Immature natural killer cell (primary cell): ENCODE data around the gene RAPGEF2. TPM values are rescaled to one million over a fixed set of nuclear protein-coding genes. Genes with fewer than 3 reads are reported as not detected.
"Not testable (repeated sequence)": the region's sequence is repeated elsewhere in the genome, so short reads cannot be mapped to it uniquely, and the experiment has no call there.

ENCODE experiments used
- DNase-seq, 3 donors: peaks; one replicate each; pipeline ENCODE4 v3.0.0; 2022; ENCODE audit warnings: mixed read lengths in 1 of 3
- H3K27ac Mint-ChIP-seq, 6 donors: one replicate each; pipeline ENCODE4 v1.8.0; 2020; ENCODE audit warnings: mixed read lengths in 6 of 6, mild to moderate bottlenecking in 5 of 6, inconsistent platforms in 4 of 6, moderate library complexity in 3 of 6
- H3K27me3 Mint-ChIP-seq, 3 donors: one replicate each; pipeline ENCODE4 v1.8.0; 2020 to 2021; ENCODE audit warnings: low read depth in 3 of 3, mild to moderate bottlenecking in 3 of 3, mixed read lengths in 3 of 3, moderate library complexity in 3 of 3, inconsistent platforms in 1 of 3
- H3K36me3 Mint-ChIP-seq, 3 donors: one replicate each; pipeline ENCODE4 v1.8.0; 2020; ENCODE audit warnings: mixed read lengths in 3 of 3, inconsistent platforms in 2 of 3, mild to moderate bottlenecking in 2 of 3
- H3K4me1 Mint-ChIP-seq, 2 donors: one replicate each; pipeline ENCODE4 v1.8.0; 2020; ENCODE audit warnings: inconsistent platforms in 2 of 2, mild to moderate bottlenecking in 2 of 2, mixed read lengths in 2 of 2, moderate library complexity in 1 of 2
- H3K4me3 Mint-ChIP-seq, 5 donors: one replicate each; pipeline ENCODE4 v1.8.0; 2020; ENCODE audit warnings: mild to moderate bottlenecking in 5 of 5, mixed read lengths in 5 of 5, inconsistent platforms in 3 of 5, moderate library complexity in 3 of 5
- H3K9me3 Mint-ChIP-seq, 6 donors: one replicate each; pipeline ENCODE4 v1.8.0; 2020; ENCODE audit warnings: mild to moderate bottlenecking in 6 of 6, mixed read lengths in 6 of 6, inconsistent platforms in 4 of 6, moderate library complexity in 3 of 6
- polyA plus RNA-seq, 3 donors: library from polyadenylated mRNA; unstranded; fragments of 300-500 nt; fragmentation: Illumina TruSeq; gene quantifications; one replicate each; pipeline ENCODE4 v1.2.3, GENCODE V29; 2021

RAPGEF2 gene
- polyA plus RNA-seq, 3 donors from 2014 or later: 0.22 to 1.7 (median 0.46) TPM

DNA sequence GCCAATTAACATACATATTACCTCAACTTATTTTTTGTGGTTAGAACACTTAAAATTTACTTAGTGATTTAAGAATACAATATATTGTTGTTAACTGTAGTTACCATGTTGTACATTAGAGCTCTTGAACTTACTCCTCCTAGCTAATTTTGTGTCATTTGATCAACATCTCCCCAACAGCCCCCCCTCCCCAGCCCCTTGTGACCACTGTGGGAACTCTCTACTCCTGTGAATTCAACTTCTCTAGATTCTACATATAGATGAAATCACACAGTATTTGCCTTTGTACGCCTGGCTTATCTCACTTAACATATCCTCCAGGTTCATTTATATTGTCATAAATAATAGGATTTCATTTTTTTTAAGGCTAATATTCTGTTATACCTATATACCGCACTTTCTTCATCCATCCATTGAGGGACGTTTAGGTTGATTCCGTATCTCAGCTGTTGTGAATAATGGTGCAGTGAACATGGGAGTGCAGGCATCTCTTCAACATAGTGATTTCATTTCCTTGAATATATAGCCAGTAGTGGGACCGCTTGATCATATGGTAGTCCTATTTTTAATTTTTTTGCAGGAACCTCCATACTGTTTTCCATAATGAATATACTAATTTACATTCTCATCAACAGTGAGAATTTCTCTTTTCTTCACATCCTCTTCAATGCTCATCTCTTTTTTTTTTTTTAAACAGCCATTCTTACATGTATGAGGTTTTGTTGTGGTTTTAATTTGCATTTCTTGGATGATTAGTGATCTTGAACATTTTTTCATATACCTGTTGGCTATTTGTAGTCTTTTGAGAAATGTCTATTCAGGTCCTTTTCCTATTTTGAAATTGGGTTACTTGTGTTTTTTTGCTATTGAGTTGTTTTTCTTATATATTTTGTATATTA, 66.8 kb downstream of the RAPGEF2 start:
- no peak for DNase-seq
- Mint-ChIP-seq H3K27ac (no peak overlapping the region), H3K4me3 (no peak overlapping the region), H3K4me1 (peaks cover 8 to 9% of the 10 kb centered on the region in 2 donors), H3K27me3 (peaks cover 0 to 7% (median 3%) of the 10 kb centered on the region in 3 donors), H3K36me3 (no peaks in the 10 kb centered on the region), H3K9me3 (no peaks in the 10 kb centered on the region)

DNA sequence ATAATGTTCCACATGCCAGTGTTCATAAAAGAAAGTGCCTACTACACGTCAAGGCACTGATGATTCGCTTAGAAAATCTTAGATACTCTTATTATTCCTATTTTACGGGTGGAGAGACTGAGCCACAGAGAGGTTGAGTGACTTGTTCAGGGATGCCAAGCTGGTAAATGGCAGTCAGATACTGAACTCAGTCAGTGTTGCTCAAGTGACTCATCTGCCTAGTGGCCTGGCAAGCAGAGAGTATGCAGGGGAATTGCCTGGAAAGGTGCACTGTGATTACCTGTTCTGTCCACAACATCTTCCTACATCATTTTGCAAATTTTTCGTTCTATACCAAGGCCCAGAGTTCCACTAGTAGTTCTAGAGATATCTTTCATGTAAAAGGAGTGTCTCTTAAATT, 68.4 kb downstream of the RAPGEF2 start:
- Mint-ChIP-seq H3K9me3 (no peaks in the 10 kb centered on the region), H3K36me3 (no peaks in the 10 kb centered on the region), H3K27ac (no peak overlapping the region), H3K4me1 (peaks cover 18 to 22% of the 10 kb centered on the region in 2 donors), H3K27me3 (peaks cover 0 to 7% (median 3%) of the 10 kb centered on the region in 3 donors), H3K4me3 (no peak overlapping the region)
- DNase-seq: no peak

DNA sequence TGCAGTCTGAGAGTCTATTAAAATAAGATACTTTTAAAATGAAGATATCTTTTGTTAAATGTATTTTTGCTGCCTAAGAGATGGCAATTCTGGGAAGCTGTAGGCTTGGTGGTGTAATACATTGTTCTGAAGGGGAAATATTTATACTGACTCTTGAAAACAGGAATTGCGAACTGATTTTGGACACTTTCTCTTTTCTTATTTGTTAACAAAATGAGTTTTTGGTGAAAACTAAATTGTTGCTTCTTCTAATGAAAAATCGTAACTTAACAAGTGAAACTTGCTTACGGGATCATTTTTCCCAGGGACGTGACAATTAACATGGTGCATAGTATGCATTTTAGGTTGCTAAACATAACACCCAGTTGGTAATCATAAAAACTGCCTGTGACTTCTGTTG, 71.0 kb downstream of the RAPGEF2 start:
- DNase-seq: no peak
- Mint-ChIP-seq H3K4me1 (peaks cover 10 to 15% of the 10 kb centered on the region in 2 donors), H3K4me3 (no peak overlapping the region), H3K36me3 (no peaks in the 10 kb centered on the region), H3K27me3 (peaks cover 0 to 11% (median 3%) of the 10 kb centered on the region in 3 donors), H3K9me3 (no peaks in the 10 kb centered on the region), H3K27ac (no peak overlapping the region)

DNA sequence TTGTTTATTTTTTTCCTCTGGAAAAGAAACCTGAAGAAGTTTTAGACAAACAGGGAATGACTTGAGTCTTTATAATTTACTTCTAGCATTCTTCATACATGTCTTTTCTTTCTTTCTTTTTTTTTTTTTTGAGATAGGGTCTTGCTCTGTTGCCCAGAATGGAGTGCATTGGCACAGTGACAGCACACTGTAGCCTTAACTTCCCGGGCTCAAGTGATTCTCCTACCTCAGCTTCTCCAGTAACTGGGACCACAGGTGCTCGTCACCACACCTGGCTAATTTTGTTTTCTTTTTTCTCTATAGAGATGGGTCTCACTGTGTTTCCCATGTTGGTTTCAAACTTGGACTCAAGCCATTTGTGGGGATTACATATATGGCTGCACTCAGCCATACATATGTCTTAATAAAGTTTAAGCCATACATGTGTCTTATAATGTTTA, 71.8 kb downstream of the RAPGEF2 start:
- Mint-ChIP-seq H3K4me1 (peaks cover 14 to 23% of the 10 kb centered on the region in 2 donors), H3K9me3 (no peaks in the 10 kb centered on the region), H3K27me3 (peaks cover 0 to 11% (median 3%) of the 10 kb centered on the region in 3 donors), H3K36me3 (no peaks in the 10 kb centered on the region), H3K27ac (no peak overlapping the region), H3K4me3 (no peak overlapping the region)
- DNase-seq: no peak

- peak; percentile 55 to 71 (median 62) for DNase-seq
- Mint-ChIP-seq H3K4me3 (peak overlapping the region in 1 of 5 donors; percentile 7), H3K9me3 (no peaks in the 10 kb centered on the region), H3K27ac (no peak overlapping the region), H3K36me3 (no peaks in the 10 kb centered on the region), H3K4me1 (peaks cover 20 to 30% of the 10 kb centered on the region in 2 donors), H3K27me3 (peaks cover 0 to 11% (median 3%) of the 10 kb centered on the region in 3 donors)
These were observed 72.5 kb downstream of the RAPGEF2 start for GRCh38 chr4:159175085-159175988.

DNA sequence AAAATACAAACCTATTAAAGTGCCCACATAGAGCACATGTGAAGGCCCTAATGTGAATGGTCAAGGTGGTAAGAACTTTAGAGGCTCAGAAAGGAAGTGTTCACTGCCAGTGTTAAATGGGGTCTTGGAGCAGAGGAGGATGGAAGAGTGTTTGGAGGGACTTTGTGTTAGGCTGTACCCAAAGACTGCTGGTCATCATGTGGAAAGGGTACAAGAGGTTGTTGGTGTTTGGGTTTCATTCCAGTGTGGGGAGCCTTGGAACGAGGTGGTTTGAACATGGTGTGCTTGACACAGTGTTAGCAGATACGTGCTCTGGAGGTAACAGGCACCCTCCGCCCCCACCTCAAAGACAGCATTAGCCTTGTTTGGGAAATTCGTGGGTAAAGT, 73.1 kb downstream of the RAPGEF2 start:
- no peaks in the 10 kb centered on the region for H3K9me3 Mint-ChIP-seq
- H3K36me3 Mint-ChIP-seq: no peaks in the 10 kb centered on the region
- no peak overlapping the region for H3K4me3 Mint-ChIP-seq
- peaks cover 20 to 31% of the 10 kb centered on the region in 2 donors for H3K4me1 Mint-ChIP-seq
- peaks cover 0 to 9% (median 3%) of the 10 kb centered on the region in 3 donors for H3K27me3 Mint-ChIP-seq
- no peak overlapping the region for H3K27ac Mint-ChIP-seq
- no peak for DNase-seq

DNA sequence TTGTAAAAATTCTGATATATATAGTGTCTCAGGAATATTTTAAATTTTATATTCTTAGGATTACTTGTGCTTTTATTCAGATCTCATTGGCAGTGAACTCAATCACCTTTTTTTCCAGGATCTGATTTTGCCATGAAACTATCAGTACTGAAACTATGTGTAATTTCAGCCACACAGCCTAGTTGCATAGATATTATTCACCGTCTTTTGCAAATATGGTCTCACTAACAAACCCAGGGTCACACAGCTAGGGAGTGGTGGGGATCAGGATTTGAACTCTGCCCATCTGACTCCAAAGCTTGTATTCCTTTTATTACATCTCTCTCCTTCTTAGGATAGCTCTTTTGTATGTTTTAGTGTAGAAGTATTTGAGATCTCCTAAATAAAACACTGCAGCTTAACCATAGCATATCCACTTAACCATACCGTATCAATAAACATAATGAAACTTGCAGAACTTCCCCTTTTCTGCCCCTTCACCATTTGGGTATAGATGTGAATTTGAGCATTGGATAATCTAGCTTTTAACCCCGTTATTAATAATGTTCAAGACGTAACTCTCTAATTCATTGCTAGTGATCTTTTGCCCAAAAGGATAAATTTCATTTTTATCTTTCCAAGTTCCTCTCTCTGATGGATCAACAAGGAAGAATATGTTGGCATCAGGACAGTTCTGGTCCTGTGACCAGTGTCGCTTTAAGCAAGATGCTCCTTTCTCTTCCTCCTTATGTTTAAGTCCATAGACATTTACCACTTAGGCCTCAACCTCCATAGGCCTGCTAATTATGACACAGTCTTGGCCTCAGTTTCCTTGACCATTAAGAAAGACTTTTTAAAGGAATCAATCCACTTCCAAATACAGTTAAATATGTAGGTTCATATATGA, 74.6 kb downstream of the RAPGEF2 start:
- no peak for DNase-seq
- H3K4me3 Mint-ChIP-seq: no peak overlapping the region
- no peaks in the 10 kb centered on the region for H3K9me3 Mint-ChIP-seq
- no peaks in the 10 kb centered on the region for H3K36me3 Mint-ChIP-seq
- peaks cover 20 to 31% of the 10 kb centered on the region in 2 donors for H3K4me1 Mint-ChIP-seq
- no peak overlapping the region for H3K27ac Mint-ChIP-seq
- peaks cover 0 to 8% (median 0%) of the 10 kb centered on the region in 3 donors for H3K27me3 Mint-ChIP-seq

DNA sequence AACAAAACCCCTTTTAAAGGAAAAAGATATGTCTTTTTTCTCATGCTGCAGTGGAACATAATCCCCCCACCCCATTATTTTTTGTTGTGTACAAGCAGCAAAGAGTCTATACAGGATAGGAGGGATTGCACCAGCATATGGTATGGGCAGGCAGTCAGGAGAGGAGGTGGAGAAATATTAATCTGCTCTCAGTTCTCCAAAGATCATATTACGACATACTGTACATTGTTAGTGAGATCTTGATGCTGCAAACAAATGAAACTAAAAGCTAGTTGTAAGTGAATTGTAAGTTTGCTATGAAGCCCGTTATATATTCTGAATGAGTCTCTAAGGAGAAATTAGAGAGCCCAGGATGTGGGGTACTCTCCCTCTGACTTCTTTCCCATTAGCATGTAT, 75.3 kb downstream of the RAPGEF2 start:
- H3K36me3 Mint-ChIP-seq: no peaks in the 10 kb centered on the region
- no peak for DNase-seq
- H3K4me3 Mint-ChIP-seq: no peak overlapping the region
- no peak overlapping the region for H3K27ac Mint-ChIP-seq
- no peaks in the 10 kb centered on the region for H3K9me3 Mint-ChIP-seq
- H3K27me3 Mint-ChIP-seq: peaks cover 0 to 8% (median 0%) of the 10 kb centered on the region in 3 donors
- H3K4me1 Mint-ChIP-seq: peaks cover 20 to 31% of the 10 kb centered on the region in 2 donors

DNA sequence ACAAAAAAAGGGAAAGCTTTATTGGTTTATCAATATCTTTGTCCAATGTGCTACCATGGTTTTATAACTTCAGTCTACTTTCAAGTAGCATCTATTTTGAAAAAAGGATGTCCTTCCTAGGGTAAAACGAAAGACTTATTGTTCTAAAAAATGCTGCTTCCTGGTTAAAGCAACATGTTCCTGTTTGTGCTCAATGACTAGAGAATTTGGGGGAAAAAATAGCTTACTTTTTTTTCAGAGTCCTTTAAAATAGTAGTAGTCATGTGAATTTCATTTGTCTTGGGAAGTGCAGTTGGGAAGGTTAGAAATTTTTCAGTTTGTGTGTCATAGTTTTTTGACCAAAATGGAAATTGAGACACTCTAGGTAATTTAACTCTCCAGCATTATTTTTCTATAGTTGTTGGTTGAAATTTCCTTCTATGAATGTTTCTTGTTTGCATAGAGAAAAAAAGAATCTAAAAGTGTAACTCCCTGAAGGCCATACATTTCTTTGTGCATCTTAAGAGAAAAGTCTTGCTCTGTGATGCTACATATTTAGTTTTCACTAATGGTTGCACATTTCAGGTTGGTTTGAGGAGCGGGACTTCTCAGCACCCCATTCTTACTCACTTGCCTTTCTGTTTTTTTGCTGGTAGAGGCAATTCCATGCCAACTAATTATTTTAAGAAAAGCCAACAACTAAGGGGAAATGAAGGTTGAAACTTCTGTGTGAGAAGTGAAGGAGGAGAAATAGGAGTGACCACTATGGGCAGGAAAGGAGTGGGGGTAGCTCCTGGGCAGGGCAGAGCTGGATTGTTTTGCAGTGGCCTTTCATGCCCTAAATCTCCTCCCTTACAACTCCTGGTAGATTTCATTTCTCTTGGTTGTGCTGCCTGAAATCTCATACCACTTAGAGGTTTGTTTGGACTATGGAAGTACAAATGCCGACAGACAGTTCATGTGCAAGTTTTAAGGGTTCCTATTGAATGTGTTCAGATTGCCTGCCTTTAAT, 76.4 kb downstream of the RAPGEF2 start:
- Mint-ChIP-seq H3K27me3 (peaks cover 0 to 4% (median 0%) of the 10 kb centered on the region in 3 donors), H3K27ac (no peak overlapping the region), H3K4me1 (peaks cover 21 to 31% of the 10 kb centered on the region in 2 donors), H3K36me3 (no peaks in the 10 kb centered on the region), H3K9me3 (no peaks in the 10 kb centered on the region), H3K4me3 (peak overlapping the region in 1 of 5 donors; percentile 16)
- no peak for DNase-seq

DNA sequence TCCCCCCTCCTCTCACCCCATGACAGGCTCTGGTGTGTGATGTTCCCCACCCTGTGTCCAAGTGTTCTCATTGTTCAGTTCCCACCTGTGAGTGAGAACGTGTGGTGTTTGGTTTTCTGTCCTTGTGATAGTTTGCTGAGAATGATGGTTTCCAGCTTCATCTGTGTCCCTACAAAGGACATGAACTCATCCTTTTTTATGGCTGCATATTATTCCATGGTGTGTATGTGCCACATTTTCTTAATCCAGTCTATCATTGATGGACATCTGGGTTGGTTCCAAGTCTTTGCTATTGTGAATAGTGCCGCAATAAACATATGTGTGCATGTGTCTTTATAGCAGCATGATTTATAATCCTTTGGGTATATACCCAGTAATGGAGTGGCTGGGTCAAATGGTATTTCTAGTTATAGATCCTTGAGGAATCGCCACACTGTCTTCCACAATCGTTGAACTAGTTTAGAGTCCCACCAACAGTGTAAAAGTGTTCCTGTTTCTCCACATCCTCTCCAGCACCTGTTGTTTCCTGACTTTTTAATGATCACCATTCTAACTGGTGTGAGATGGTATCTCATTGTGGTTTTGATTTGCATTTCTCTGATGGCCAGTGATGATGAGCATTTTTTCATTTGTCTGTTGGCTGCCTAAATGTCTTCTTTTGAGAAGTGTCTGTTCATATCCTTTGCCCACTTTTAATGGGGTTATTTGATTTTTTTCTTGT, 81.2 kb downstream of the RAPGEF2 start:
- peaks cover 12 to 24% of the 10 kb centered on the region in 2 donors for H3K4me1 Mint-ChIP-seq
- not testable (repeated sequence) for DNase-seq, H3K36me3 Mint-ChIP-seq, H3K27me3 Mint-ChIP-seq, H3K27ac Mint-ChIP-seq, H3K9me3 Mint-ChIP-seq, H3K4me3 Mint-ChIP-seq

- H3K4me3 Mint-ChIP-seq: no peak overlapping the region
These were observed 82.7 kb downstream of the RAPGEF2 start for GRCh38 chr4:159185591-159186023.

GRCh38 chr4:159188646-159189045, 85.8 kb downstream of the RAPGEF2 start:
- H3K27ac Mint-ChIP-seq: no peak overlapping the region
- H3K9me3 Mint-ChIP-seq: no peaks in the 10 kb centered on the region
- H3K4me3 Mint-ChIP-seq: no peak overlapping the region
- H3K36me3 Mint-ChIP-seq: no peaks in the 10 kb centered on the region
- peaks cover 3 to 9% of the 10 kb centered on the region in 2 donors for H3K4me1 Mint-ChIP-seq
- H3K27me3 Mint-ChIP-seq: no peaks in the 10 kb centered on the region
- no peak for DNase-seq

More at GRCh38 chr4:159185591-159186023, 82.7 kb downstream of the RAPGEF2 start:
- Mint-ChIP-seq H3K4me1 (peaks cover 3 to 9% of the 10 kb centered on the region in 2 donors), H3K27ac (no peak overlapping the region), H3K9me3 (no peaks in the 10 kb centered on the region), H3K36me3 (no peaks in the 10 kb centered on the region), H3K27me3 (no peaks in the 10 kb centered on the region)
- DNase-seq: no peak
